K562 (cell line): ENCODE measurements around the gene TBC1D25. TPM values are rescaled to one million over a fixed set of nuclear protein-coding genes. Genes with fewer than 3 reads are reported as not detected.

Experiments used
- ATAC-seq: fragments of 200-7000 bp; cut with Tn5 transposase; 3 replicates; pipeline ENCODE4 v1.9.1; 2020; ENCODE audit warnings: moderate library complexity
- BruUV-seq: library from RNA; stranded (reverse); fragments of 400-500 nt; replicated peaks from 2 replicates; lab custom pipeline; 2021; lab: Mats Ljungman, UMichigan
- CTCF ChIA-PET: fragments of 300-600 bp; formaldehyde crosslinking; extraction: SDS; loops from one replicate; lab custom pipeline; 2021; ENCODE audit warnings: low intra/inter-chr PET ratio; lab: Yijun Ruan, JAX
- POLR2A ChIA-PET: fragments of 300-600, 350-650 bp; sonication (Branson Sonifier 250); formaldehyde crosslinking; extraction: SDS; loops from one replicate; lab custom pipeline; 2021; ENCODE audit warnings: antibody characterized with exemption, inconsistent platforms; lab: Yijun Ruan, JAX
- DNase-seq, 4 experiments: peaks; one replicate each; pipeline versions ENCODE4 v3.0.0 to v3.0.0-alpha.2; 2011 to 2018; ENCODE audit warnings: low spot score in 3 of 4, mixed read lengths in 3 of 4; ENCODE audit errors: extremely low read depth in 1 of 4
- FAIRE-seq: peaks from 2 replicates; lab custom pipeline; 2011; peaks lifted over from hg19 to GRCh38; lab: Jason Lieb, UNC
- H2AFZ ChIP-seq: 2 replicates; pipeline ENCODE4 v1.6.0; 2011; ENCODE audit warnings: low read depth, low read length, control low read depth, inconsistent platforms
- H3K27ac ChIP-seq: fragments of 200-600 bp; 3 replicates; pipeline ENCODE4 v1.8.0; 2011; ENCODE audit warnings: low read depth, mild to moderate bottlenecking, control low read depth, inconsistent platforms, low read length, moderate library complexity, mixed read lengths; ENCODE audit errors: extremely low read depth
- H3K27me3 ChIP-seq, 2 experiments: fragments of 300-600 bp in 1 of 2; 2 replicates in 1 of 2; 3 replicates in 1 of 2; pipeline versions ENCODE4 v1.6.0 to v1.8.0; 2011; ENCODE audit warnings: inconsistent platforms in 2 of 2, low read length in 2 of 2, mild to moderate bottlenecking in 1 of 2, mixed read lengths in 1 of 2, moderate library complexity in 1 of 2; ENCODE audit not compliant: control insufficient read depth in 2 of 2, insufficient read depth in 2 of 2
- H3K36me3 ChIP-seq: fragments of 300-600 bp; 3 replicates; pipeline ENCODE4 v1.8.0; 2011; ENCODE audit warnings: mild to moderate bottlenecking, low read length, inconsistent platforms; ENCODE audit not compliant: control insufficient read depth, insufficient read depth
- H3K4me1 ChIP-seq, 2 experiments: fragments of 200-600 bp in 1 of 2; replicated peaks in 1 of 2; 2 replicates in 1 of 2; 3 replicates in 1 of 2; pipeline versions ENCODE4 v1.5.1 to v1.8.0; 2011; ENCODE audit warnings: inconsistent platforms in 2 of 2, low read length in 2 of 2, mild to moderate bottlenecking in 1 of 2, mixed read lengths in 1 of 2, moderate library complexity in 1 of 2; ENCODE audit not compliant: control insufficient read depth in 2 of 2, insufficient read depth in 2 of 2
- H3K4me2 ChIP-seq: 2 replicates; pipeline ENCODE4 v1.6.1; 2011; ENCODE audit warnings: low read length, control low read depth, inconsistent platforms, mixed read lengths; ENCODE audit not compliant: insufficient read depth
- H3K4me3 ChIP-seq: fragments of 200-600 bp; sonication (generic), shearing (Covaris generic); 2 replicates; pipeline ENCODE4 v1.5.1; 2016; ENCODE audit warnings: control low read depth, inconsistent platforms
- H3K79me2 ChIP-seq: fragments of 200-600 bp; 3 replicates; pipeline ENCODE4 v1.8.0; 2011; ENCODE audit warnings: low read length, inconsistent platforms; ENCODE audit not compliant: control insufficient read depth, insufficient read depth
- H3K9ac ChIP-seq, 2 experiments: 2 replicates each; pipeline versions ENCODE4 v1.6.0 to v1.6.1; 2011; ENCODE audit warnings: low read depth in 2 of 2, low read length in 2 of 2, control low read depth in 1 of 2, inconsistent platforms in 1 of 2, mild to moderate bottlenecking in 1 of 2, mixed read lengths in 1 of 2; ENCODE audit not compliant: insufficient read depth in 1 of 2
- H3K9me1 ChIP-seq: one replicate; pipeline ENCODE4 v1.6.0; 2011; ENCODE audit warnings: inconsistent platforms, mild to moderate bottlenecking, low read length, moderate library complexity; ENCODE audit not compliant: control insufficient read depth, insufficient read depth
- H3K9me3 ChIP-seq: replicated peaks from 2 replicates; pipeline ENCODE4 v1.5.1; 2011; ENCODE audit warnings: low read depth, low read length, inconsistent platforms; ENCODE audit not compliant: control insufficient read depth, insufficient read depth
- H4K20me1 ChIP-seq: replicated peaks from 2 replicates; pipeline ENCODE4 v1.6.1; 2011; ENCODE audit warnings: low read length, inconsistent platforms, mixed read lengths; ENCODE audit not compliant: control insufficient read depth, insufficient read depth
- ARID2 ChIP-seq: fragments of 450-650 bp; IDR thresholded peaks from 2 replicates; pipeline ENCODE4 v1.6.1; 2017; ENCODE audit warnings: antibody characterized with exemption, mild to moderate bottlenecking
- CHCHD3 ChIP-seq: fragments of 250-450 bp; sonication (Bioruptor Pico); IDR thresholded peaks from 2 replicates; pipeline ENCODE4 v2.1.2; 2022; ENCODE audit warnings: mild to moderate bottlenecking
- DNMT1 ChIP-seq: fragments of 450-650 bp; IDR thresholded peaks from 2 replicates; pipeline ENCODE4 v1.6.1; 2016; ENCODE audit warnings: antibody characterized with exemption, mild to moderate bottlenecking
- HINFP ChIP-seq: fragments of 450-650 bp; conservative IDR thresholded peaks from 2 replicates; pipeline ENCODE4 v1.6.1; 2016; ENCODE audit warnings: missing genetic modification characterization, low read depth, mild to moderate bottlenecking, control low read depth, missing compliant biosample characterization
- JUN ChIP-seq, 2 experiments: sonication (generic) in 1 of 2; formaldehyde crosslinking in 1 of 2; IDR thresholded peaks; 2 replicates each; pipeline versions ENCODE4 v1.6.1 to v1.8.0; 2012 to 2022; ENCODE audit warnings: borderline replicate concordance in 2 of 2, mild to moderate bottlenecking in 2 of 2, improper control_type of control experiment in 1 of 2, low read depth in 1 of 2, low read length in 1 of 2, missing genetic modification reagents in 1 of 2
- NBN ChIP-seq: fragments of 450-650 bp; IDR thresholded peaks from 2 replicates; pipeline ENCODE4 v1.6.1; 2016; ENCODE audit warnings: low read depth, mild to moderate bottlenecking
- NELFE ChIP-seq: IDR thresholded peaks from 2 replicates; pipeline ENCODE4 v1.6.1; 2011; ENCODE audit warnings: mild to moderate bottlenecking; ENCODE audit not compliant: insufficient read depth, insufficient read length
- PTRF ChIP-seq: fragments of 450-650 bp; IDR thresholded peaks from 2 replicates; pipeline ENCODE4 v1.6.1; 2016; ENCODE audit warnings: mild to moderate bottlenecking, missing genetic modification characterization, missing compliant biosample characterization
- PYGO2 ChIP-seq: fragments of 450-650 bp; IDR thresholded peaks from 2 replicates; pipeline ENCODE4 v1.6.1; 2016; ENCODE audit warnings: mild to moderate bottlenecking, missing genetic modification characterization, moderate library complexity, missing compliant biosample characterization
- SIX5 ChIP-seq, 2 experiments: IDR thresholded peaks; 2 replicates each; pipeline ENCODE4 v1.6.1; 2011; ENCODE audit warnings: low read length in 2 of 2, borderline replicate concordance in 1 of 2, low read depth in 1 of 2, mild to moderate bottlenecking in 1 of 2, moderate library complexity in 1 of 2; ENCODE audit not compliant: insufficient read depth in 1 of 2
- SMAD3 ChIP-seq: fragments of 450-650 bp; formaldehyde crosslinking; conservative IDR thresholded peaks from 2 replicates; pipeline ENCODE4 v1.4.0; 2020; ENCODE audit warnings: mild to moderate bottlenecking
- SREBF1 ChIP-seq: fragments of 150-350 bp; IDR thresholded peaks from 2 replicates; pipeline ENCODE4 v1.6.1; 2014; ENCODE audit warnings: antibody characterized with exemption, low read depth, low read length, borderline replicate concordance
- SRF ChIP-seq, 2 experiments: fragments of 250-450, 450-650 bp in 1 of 2; sonication (Bioruptor Pico) in 1 of 2; sonication (generic) in 1 of 2; formaldehyde crosslinking; IDR thresholded peaks; 2 replicates each; pipeline versions ENCODE4 v1.5.0 to v1.5.1; 2020 to 2022; ENCODE audit warnings: mild to moderate bottlenecking in 1 of 2, missing genetic modification reagents in 1 of 2
- ZBED1 ChIP-seq: IDR thresholded peaks from 2 replicates; pipeline ENCODE4 v1.6.1; 2014
- ZNF277 ChIP-seq: fragments of 250-450 bp; sonication (Bioruptor Pico); IDR thresholded peaks from 2 replicates; pipeline ENCODE4 v1.8.0; 2022; ENCODE audit warnings: inconsistent platforms, mild to moderate bottlenecking, moderate library complexity, borderline replicate concordance
- ZNF282 ChIP-seq: sonication (generic); formaldehyde crosslinking; IDR thresholded peaks from 2 replicates; pipeline ENCODE4 v1.8.1; 2023; ENCODE audit warnings: missing genetic modification reagents
- WGBS: fragments of 100-300 bp; shearing (Covaris generic); methylation state at CpG from one replicate; pipeline ENCODE4 v1.1.6; 2016; ENCODE audit warnings: low coverage, mixed read lengths; ENCODE audit not compliant: insufficient coverage; ENCODE audit errors: missing lambda C conversion rate; 5-methylcytosine and 5-hydroxymethylcytosine counted together
- in situ Hi-C: fragments of 300-500 bp; cut with MboI; formaldehyde crosslinking; loops from 4 replicates; pipeline ENCODE4 v1.15.0; 2018; ENCODE audit warnings: inconsistent platforms, mixed read lengths
- intact Hi-C: fragments of 100-400 bp; cut with micrococcal nuclease; formaldehyde crosslinking; loops from 2 replicates; pipeline ENCODE4 v1.14.2; 2022
- polyA plus RNA-seq, 8 experiments: library from polyadenylated mRNA; depleted of rRNA in 4 of 8; stranded (reverse) in 5 of 8; unstranded in 3 of 8; fragments of >200 nt; fragmentation: Nextera tagmentation in 2 of 8; fragmentation: Illumina TruSeq in 1 of 8; extraction: Ambion mirVana in 2 of 8; extraction: Trizol in 1 of 8; gene quantifications; 2 replicates each; pipeline versions ENCODE4 v1.2.1 to v1.2.3, GENCODE V29; 2011 to 2014; ENCODE audit warnings: inconsistent platforms in 1 of 8, missing spikeins in 1 of 8
- total RNA-seq, 7 experiments: library from RNA; depleted of rRNA in 6 of 7; stranded (reverse); fragments of >200 nt in 6 of 7; fragmentation: Illumina TruSeq in 2 of 7; extraction: Trizol in 2 of 7; gene quantifications; 2 replicates each; pipeline versions ENCODE4 v1.2.1 to v1.2.3, GENCODE V29; 2011 to 2021; ENCODE audit warnings: low replicate concordance in 1 of 7

Gene TBC1D25
- total and polyA plus RNA-seq, 9 of the 15 experiments (the other 6 are each of a cell fraction or from before 2014, with no cell fraction given), result 0.62 to 10.6 (median 3.9) TPM

- Histone ChIP-seq H2AFZ (no peak overlapping the region), H3K4me3 (no peak overlapping the region), H3K36me3 (peaks cover 10% of the 10 kb centered on the region; the same call in 2 of the 3 replicates), H3K4me1 (peaks cover 5 to 21% of the 10 kb centered on the region in 2 experiments; a peak in 4 of 5 replicates), H4K20me1 (no peaks in the 10 kb centered on the region), H3K79me2 (no peaks in the 10 kb centered on the region), H3K27me3 (no peaks in the 10 kb centered on the region), H3K9me1 (peaks cover 4% of the 10 kb centered on the region), H3K9ac (no peak overlapping the region), H3K9me3 (no peaks in the 10 kb centered on the region), H3K4me2 (no peak overlapping the region), H3K27ac (no peak overlapping the region)
- in situ Hi-C loops (loop anchor here (5.0 to 25.0 kb wide), 2 partner anchors 408 to 628 kb away; no protein-coding TSS in a partner anchor), intact Hi-C loops (loop anchor here (10.0 kb wide), 1 partner anchor 656 kb away; the partner anchor contains the start of gene ZNF81)
- 54% methylated on average over 8 of the region's 8 CpGs for WGBS
- ATAC-seq (no peak), FAIRE-seq (no peak), DNase-seq (no peak)
- CTCF ChIA-PET, result no interaction called here
- POLR2A ChIA-PET, result no interaction called here
- TF ChIP-seq DNMT1 (no peak), ZNF277 (no peak), SIX5 (IDR thresholded peaks at IDR 0.05; ENCODE audit: borderline replicate concordance in 1 of 2, insufficient read depth in 1 of 2, low read depth in 1 of 2, low read length in 2 of 2) (no peak), SRF (CRISPR knock-in tag; IDR thresholded peaks at IDR 0.05) (no peak), ZBED1 (no peak), NBN (no peak), JUN (IDR thresholded peaks at IDR 0.05; ENCODE audit: borderline replicate concordance, low read depth, low read length) (no peak), JUN (CRISPR knock-in tag; IDR thresholded peaks at IDR 0.05; ENCODE audit: borderline replicate concordance) (no peak), ZNF282 (CRISPR knock-in tag) (no peak), HINFP (tag) (no peak), PTRF (no peak), PYGO2 (no peak), SMAD3 (no peak), ARID2 (no peak), CHCHD3 (CRISPR knock-in tag) (no peak), SREBF1 (no peak), NELFE (no peak)
- no TSS peak for BruUV-seq
These were observed 48.9 kb upstream of the TBC1D25 start for GRCh38 chrX:48490661-48491060.
